GM18519 (cell line): ENCODE results near the gene FLNB.
"Not testable (repeated sequence)": the region's sequence is repeated elsewhere in the genome, so short reads cannot be mapped to it uniquely, and the experiment has no call there.

Source experiments
- ATAC-seq: cut with Tn5 transposase; IDR thresholded peaks from one replicate; pipeline ENCODE4 v1.9.1; 2021; ENCODE audit warnings: mild to moderate bottlenecking, moderate library complexity; ENCODE audit not compliant: unreplicated experiment, low FRiP score

The FLNB gene

DNA sequence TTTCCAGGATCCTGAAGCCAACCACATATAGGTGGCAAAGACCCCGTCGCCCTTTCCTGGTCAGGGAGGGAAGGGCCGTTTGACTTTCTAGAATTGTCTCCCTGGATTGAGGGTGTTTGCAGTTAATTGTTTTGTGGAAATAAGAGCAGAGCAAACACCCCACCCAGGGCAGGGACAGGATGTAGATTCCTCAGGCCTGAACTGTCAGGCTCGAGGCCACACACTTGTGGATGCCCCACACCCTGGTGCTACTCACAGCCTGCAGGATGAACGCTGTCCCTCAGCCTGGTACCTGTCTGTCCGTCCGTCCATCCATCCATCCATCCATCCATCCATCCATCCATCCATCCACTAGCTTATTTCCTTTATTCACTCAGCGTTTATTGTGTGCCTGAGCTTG is 29.9 kb upstream of the FLNB start:
- ATAC-seq, result no peak

DNA sequence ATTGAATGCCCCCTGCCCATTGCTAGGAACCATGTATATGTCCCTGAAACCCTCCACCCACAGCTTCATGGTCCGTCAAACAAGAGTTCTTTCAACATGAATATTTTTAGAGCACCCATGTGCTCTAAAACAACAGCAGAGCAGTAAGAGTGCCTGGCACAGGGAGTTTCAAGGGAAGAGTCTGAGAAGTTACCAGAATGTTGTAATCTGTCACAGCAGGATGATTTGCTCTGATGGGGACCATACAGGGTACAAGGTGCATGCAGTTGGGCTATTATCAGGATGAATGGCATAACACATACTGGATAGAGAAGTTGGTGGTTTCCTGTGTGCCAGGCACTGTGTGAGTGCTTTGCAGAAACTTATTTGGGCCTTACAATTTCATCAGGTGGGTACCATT is 27.8 kb upstream of the FLNB start:
- ATAC-seq, result no peak

GRCh38 chr3:57981483-57982087 is 26.6 kb upstream of the FLNB start:
- no peak for ATAC-seq

DNA sequence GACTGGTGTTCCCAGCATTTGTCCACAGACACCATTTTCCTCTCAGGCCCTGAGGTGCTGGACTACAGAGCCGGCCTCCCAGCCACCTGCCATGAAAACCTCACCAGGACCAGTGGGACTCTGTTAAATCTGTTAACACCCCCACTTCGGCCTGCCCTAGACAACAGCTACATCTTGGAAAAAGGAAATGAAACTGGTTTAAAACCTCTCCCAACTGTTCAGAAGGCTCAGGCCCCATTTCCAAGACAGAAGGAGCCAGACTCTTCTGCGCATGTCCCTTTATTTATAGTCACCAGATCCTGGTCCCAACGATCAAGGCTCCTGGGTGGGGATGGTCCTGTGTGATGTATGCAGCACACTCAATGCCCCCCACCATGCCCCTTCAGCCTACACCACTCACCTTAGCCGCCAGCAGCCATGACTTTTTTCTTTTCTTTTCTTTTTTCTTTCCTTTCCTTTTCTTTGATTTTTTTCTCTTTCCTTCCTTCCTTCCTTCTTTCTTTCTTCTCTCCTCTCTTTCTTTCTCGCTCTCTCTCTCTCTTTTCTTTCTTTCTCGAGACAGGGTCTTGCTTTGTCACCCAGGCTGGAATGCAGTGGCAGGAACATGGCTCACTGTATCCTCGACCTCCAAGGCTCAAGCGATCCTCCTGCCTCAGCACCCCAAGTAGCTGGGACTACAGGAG is 25.5 kb upstream of the FLNB start:
- ATAC-seq, result no peak

DNA sequence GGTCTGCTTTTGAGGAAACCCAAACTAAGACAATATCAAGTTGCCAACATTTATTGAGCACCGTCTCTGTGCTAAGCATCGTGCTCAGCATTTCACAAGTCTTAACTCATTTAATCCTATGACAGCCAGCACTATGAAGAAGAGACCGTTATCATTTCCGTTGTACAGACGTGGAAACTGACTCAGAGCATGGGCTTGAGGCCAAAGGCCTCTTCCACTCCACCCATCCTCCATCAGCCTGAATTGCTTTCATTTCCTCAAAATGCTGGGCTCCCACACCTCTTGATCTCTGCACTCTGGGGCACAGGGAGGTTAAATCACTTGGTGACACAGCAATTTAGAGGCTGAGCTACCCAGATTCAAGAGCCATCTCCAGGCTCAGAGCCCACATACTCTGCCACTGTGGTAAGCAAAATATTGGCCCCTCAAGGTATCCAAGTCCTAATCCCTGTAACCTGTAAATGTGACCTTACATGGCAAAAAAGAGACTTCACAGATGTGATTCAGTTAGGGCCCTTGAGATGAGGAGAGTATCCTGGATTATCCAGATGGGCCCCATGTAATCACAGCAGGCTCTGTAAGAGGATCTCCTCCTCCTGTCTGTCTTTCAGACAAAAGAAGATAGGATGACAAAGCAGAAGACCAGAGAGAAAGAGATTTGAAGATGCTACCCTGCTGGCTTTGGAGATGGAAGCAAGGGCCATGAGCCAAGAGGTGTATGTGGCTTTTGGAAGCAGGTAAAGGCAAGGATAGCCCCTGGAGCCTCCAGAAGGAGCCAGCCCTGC is 24.3 kb upstream of the FLNB start:
- peak; percentile 97 for ATAC-seq

GRCh38 chr3:57985176-57985983 is 22.8 kb upstream of the FLNB start:
- ATAC-seq, result no peak

DNA sequence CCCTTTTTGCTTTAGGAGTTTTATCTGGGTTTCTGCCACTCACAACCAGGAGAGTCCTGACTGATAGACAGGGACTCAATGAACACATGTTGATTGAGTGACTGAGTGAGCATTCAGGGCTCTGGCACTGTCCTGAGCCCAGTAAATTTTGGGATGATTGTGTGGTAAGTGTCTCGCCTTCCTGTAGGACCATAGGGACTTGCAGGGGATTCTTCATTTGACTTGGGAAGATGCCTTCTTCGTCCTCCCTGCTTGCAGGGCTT is 22.3 kb upstream of the FLNB start:
- no peak for ATAC-seq

GRCh38 chr3:57986261-57986660 is 22.0 kb upstream of the FLNB start:
- no peak for ATAC-seq

GRCh38 chr3:57989198-57989597 is 19.0 kb upstream of the FLNB start:
- ATAC-seq, result not testable (repeated sequence)

DNA sequence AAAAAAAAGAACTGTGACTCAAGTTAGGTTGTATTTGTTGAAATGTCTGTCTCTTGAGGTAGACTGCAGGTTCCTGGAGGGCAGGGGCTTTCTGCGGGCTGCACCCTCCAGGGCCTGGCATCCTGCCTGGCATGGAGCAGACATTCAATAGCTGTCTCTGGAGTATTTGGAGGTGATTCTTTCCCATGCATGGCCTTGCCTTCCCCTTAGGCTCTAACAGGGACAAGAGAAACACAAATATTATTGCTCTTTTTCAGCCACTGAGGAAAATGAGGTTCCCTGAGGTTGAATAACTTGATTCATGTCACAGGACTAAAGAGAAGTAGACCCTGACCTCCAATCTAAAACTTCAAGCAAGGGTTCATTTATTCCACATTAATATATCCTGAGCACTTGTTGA is 18.6 kb upstream of the FLNB start:
- ATAC-seq, result no peak

- ATAC-seq, result no peak
Observed at GRCh38 chr3:57992452-57993213, 15.6 kb upstream of the FLNB start.

DNA sequence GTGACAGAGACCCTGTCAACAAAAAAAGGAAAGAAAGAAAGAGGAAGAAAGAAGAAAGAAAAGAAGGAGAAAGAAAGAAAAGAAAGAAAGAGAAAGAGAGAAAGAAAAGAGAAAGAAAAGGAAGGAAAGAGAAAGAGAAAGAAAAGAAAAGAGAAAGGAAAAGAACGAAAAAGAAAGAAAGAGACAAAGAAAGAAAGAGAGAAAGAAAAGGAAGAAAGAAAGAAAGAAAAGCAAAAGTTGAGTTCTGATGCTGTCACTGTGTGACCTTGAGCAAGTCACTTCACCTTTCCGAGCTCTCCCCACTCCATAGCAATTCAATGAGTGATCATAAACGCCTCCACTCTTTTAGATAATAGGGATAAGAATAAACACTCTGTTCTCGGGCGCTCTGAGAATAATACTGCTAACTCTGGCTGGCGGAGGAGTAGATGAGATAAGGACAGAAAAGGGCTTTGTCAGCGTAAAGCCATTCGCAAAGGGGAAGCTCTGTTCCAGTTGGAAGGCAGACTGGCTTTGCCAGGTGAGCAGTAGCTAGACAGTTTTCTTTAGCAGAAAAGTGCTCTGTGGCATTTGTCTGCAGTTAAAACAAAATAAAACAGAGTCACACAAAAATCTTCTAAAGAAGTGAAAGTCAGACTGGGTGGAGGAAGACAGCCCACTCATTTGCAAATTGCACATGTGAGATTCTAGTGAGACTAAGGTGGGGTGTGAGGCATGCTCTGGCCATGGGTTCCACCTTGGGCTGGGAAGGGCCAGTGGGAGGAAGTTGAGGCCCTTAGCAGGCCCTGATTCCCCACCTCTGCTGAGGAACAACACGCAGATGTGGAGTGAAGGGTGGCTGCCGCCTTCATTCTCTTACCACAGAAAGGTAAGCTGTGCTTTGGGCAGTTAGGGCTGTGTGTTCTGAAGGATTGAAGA is 9.6 kb upstream of the FLNB start:
- ATAC-seq, result peak; percentile 51

DNA sequence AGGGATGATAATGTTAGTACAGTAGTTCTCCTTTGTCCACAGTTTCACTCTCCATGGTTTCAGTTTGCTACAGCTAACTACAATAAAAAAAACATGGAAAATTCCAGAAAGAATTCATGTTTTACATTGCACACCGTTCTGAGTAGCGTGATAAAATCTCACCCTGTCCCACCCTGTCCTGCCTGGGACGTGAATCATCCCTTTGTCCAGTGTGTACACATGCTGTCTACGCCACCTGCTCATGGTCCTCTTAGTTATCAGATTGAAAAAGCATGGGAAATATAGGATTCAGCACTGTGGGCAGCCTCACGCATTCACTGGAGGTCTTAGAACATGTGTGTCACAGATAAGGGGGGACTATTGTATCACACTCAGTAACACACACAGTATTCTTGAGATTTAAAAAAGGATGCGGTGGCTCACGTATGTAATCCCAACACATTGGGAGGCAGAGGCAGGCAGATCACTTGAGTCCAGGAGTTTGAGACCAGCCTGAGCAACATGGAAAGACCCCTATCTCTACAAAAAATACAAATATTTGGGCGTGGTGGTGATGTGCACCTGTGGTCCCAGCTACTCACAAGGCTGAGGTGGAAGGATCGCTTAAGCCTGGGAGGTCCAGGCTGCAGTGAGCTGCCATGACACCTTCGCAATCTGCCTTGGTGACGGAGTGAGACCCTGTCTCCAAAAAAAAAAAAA is 8.7 kb upstream of the FLNB start:
- ATAC-seq, result no peak

DNA sequence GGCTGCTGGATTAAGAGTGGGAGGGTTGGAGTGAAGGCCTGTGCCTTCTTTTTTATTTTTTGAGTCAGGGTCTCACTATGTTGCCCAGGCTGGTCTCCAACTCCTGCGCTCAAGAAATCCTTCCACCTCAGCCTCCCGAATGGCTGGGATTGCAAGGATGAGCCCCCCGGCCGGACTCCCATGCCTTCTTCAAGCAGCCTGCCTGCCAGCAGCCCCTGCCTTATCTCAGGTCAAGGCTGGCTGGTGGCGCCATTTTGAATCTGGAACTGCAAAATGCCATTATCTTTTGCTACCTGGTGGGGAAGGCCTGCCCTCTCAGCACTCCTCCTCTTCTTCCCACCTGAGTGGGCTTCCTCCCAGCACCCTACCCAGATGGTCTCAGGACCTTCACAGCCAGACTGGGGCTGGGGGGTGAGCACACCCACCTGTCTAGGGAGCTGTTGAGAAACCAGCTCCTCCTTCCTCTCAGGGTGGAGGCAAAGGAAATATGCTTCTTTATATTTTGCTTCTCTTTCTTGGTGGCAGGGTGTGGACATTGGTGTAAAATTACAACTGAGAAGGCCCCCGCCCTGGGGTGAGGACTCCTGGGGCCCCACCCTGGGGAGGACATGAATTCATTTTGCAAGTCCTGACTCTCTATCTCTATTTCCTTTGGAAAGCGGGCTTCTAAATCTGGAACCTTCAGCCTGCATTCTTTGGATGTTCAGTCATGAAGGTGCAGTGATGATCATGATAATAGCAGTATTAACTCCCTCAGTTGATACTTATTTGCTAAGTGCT is 7.7 kb upstream of the FLNB start:
- ATAC-seq, result no peak

- ATAC-seq, result no peak
Observed at GRCh38 chr3:58001086-58001467, 7.1 kb upstream of the FLNB start.

DNA sequence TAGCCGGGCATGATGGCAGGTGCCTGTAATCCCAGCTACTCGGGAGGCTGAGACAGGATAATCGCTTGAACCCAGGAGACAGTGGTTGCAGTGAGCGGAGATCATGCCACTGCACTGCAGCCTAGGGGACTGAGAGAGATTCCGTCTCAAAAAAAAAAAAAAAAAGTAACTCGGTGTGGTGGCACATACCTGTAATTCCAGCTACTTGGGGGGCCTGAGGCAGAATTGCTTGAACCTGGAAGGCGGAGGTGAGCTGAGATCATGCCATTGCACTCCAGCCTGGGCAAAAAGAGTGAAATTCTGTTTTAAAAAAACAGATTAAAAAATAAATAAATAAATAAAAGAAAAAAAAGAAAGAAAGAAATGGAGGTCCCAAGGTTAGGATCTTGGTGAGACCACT is 6.2 kb upstream of the FLNB start:
- no peak for ATAC-seq

DNA sequence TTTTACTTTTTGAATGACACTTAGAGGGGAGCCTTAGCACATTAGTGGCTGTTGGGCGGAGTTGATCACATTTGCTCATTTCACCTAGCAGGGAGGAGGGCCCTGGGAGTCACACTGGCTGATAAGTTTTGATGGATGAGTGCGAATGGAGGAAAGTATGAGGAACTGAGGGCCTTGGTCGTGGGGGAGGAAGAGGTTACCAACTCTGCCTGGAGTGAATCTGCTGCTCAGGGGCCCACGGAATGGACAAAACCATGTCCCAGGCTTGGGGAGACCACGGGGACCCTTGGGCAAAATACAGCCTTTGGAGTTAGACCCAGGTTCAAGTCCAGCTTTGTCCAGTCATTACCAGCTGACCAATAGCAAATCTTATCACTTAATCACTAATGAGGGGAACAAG is 5.1 kb upstream of the FLNB start:
- ATAC-seq, result no peak

DNA sequence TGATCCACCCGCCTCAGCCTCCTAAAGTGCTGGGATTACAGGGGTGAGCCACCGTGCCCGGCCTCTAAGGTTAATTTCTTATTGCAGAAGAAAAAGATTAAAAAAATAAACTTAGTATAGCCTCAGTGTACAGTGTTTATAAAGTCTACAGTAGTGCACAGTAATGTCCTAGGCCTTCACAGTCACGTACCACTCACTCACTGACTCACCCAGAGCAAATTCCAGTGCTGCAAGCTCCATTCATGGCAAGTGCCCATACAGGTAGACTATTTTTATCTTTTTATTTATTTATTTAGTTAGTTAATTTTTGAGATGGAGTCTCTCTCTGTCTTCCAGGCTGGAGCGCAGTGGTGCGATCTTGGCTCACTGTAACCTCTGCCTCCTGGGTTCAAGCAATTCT is 3.2 kb upstream of the FLNB start:
- ATAC-seq, result no peak
